Prostate gland (tissue), 2 donors: ENCODE data around the gene DNAAF6. TPM values are rescaled to one million over a fixed set of nuclear protein-coding genes. Genes with fewer than 3 reads are reported as not detected.

Experiments used
- DNase-seq: peaks from one replicate; pipeline ENCODE4 v3.0.0-alpha.2; 2019; ENCODE audit warnings: low spot score
- H3K27ac ChIP-seq, 2 donors: fragments of 200-600 bp; sonication (generic); 2 replicates each; pipeline ENCODE4 v1.5.1; 2017 to 2019
- H3K27me3 ChIP-seq: fragments of 200-600 bp; sonication (generic); replicated peaks from 2 replicates; pipeline ENCODE4 v1.5.1; 2019; ENCODE audit not compliant: insufficient read depth
- H3K36me3 ChIP-seq, 2 donors: fragments of 200-600 bp; sonication (generic); 1 replicate in 1 of 2; 2 replicates in 1 of 2; pipeline versions ENCODE4 v1.5.1 to v1.8.1; 2017 to 2019
- H3K4me1 ChIP-seq: fragments of 200-600 bp; sonication (generic); replicated peaks from 2 replicates; pipeline ENCODE4 v1.5.1; 2019
- H3K4me3 ChIP-seq, 2 donors: fragments of 200-600 bp; sonication (generic); 2 replicates each; pipeline ENCODE4 v1.5.1; 2017 to 2019
- H3K9me3 ChIP-seq: fragments of 200-600 bp; sonication (generic); 2 replicates; pipeline ENCODE4 v1.5.1; 2017
- POLR2A ChIP-seq: fragments of 450-650 bp; IDR thresholded peaks from one replicate; pipeline ENCODE4 v1.6.1; 2016; ENCODE audit warnings: antibody characterized with exemption, mild to moderate bottlenecking
- POLR2AphosphoS5 ChIP-seq: sonication (generic); formaldehyde crosslinking; IDR thresholded peaks from one replicate; pipeline ENCODE4 v1.6.1; 2017; ENCODE audit warnings: antibody characterized with exemption
- WGBS: methylation state at CpG from one replicate; pipeline ENCODE4 v1.1.5; 2018; 5-methylcytosine and 5-hydroxymethylcytosine counted together
- intact Hi-C: fragments of 100-400 bp; cut with DNase I; formaldehyde crosslinking; loops from one replicate; pipeline ENCODE4 v1.14.2; 2022
- small RNA-seq, 2 donors: library from RNA; depleted of rRNA; stranded (forward); fragments of <200 nt; gene quantifications; one replicate each; pipeline ENCODE3, GENCODE V24; 2016
- total RNA-seq, 2 donors: library from RNA; depleted of rRNA; stranded (reverse); fragments of >200 nt; gene quantifications; one replicate each; pipeline ENCODE4 v1.1.0, GENCODE V29; 2016
- TF ChIP-seq, protein P1 (sequence below), 4 experiments: fragments of 200-600 bp in 2 of 4; fragments of 450-650 bp in 2 of 4; sonication (generic) in 2 of 4; IDR thresholded peaks; 1 replicate in 3 of 4; 2 replicates in 1 of 4; pipeline ENCODE4 v1.5.1; 2016 to 2019; ENCODE audit warnings: antibody characterized with exemption in 4 of 4, mild to moderate bottlenecking in 2 of 4, moderate library complexity in 2 of 4

The DNAAF6 gene
- total RNA-seq, 2 donors from 2014 or later, result 1.4 TPM; not detected in 1

- no peaks in the 10 kb centered on the region for H3K9me3 ChIP-seq
- intact Hi-C loops, result no loop called here
- TF ChIP-seq POLR2AphosphoS5 (no peak), POLR2A (no peak)
- TF ChIP-seq, protein P1, sequence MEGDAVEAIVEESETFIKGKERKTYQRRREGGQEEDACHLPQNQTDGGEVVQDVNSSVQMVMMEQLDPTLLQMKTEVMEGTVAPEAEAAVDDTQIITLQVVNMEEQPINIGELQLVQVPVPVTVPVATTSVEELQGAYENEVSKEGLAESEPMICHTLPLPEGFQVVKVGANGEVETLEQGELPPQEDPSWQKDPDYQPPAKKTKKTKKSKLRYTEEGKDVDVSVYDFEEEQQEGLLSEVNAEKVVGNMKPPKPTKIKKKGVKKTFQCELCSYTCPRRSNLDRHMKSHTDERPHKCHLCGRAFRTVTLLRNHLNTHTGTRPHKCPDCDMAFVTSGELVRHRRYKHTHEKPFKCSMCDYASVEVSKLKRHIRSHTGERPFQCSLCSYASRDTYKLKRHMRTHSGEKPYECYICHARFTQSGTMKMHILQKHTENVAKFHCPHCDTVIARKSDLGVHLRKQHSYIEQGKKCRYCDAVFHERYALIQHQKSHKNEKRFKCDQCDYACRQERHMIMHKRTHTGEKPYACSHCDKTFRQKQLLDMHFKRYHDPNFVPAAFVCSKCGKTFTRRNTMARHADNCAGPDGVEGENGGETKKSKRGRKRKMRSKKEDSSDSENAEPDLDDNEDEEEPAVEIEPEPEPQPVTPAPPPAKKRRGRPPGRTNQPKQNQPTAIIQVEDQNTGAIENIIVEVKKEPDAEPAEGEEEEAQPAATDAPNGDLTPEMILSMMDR (IDR thresholded peaks at IDR 0.05), result no peak
- DNase-seq, result no peak
- no peaks in the 10 kb centered on the region for H3K36me3 ChIP-seq
- WGBS, result 52% methylated on average over 2 of the region's 2 CpGs
- no peak overlapping the region for H3K4me3 ChIP-seq
- no peaks in the 10 kb centered on the region for H3K27me3 ChIP-seq
- H3K4me1 ChIP-seq, result no peaks in the 10 kb centered on the region
- H3K27ac ChIP-seq, result no peak overlapping the region
These were observed 86.6 kb downstream of the DNAAF6 start for GRCh38 chrX:107293056-107293455.

Small RNAs within 50 kb of the gene (small RNA-seq; reads per million reads assigned to genes)
- gene RF00019, result 0 reads per million in 2 donors

Other genes starting within 250 kb of the DNAAF6 start
- 10 to 100 TPM; 20.4 to 36.1 TPM for gene MORC4, start 206.4 kb upstream of the DNAAF6 start, total RNA-seq
- 10 to 100 TPM; 11.4 to 18.8 TPM for gene RBM41, start 87.8 kb upstream of the DNAAF6 start, total RNA-seq
- gene NUP62CL, start 178 bp upstream of the DNAAF6 start, total RNA-seq, result 10 to 100 TPM in 1 of 2 donors, 1 to 10 TPM in 1; 1.4 to 10.8 TPM
- gene FRMPD3, start 243.0 kb downstream of the DNAAF6 start, total RNA-seq, result 1 to 10 TPM in 1 of 2 donors, under 1 TPM in 1; 0.46 to 1.2 TPM